ENCODE results near the gene PLEKHA7.

Gene PLEKHA7

GRCh38 chr11:16924826-16925560 lies 89.2 kb downstream of the PLEKHA7 start:
- intact Hi-C loops (cut with DNase I; ENCODE audit: low total_unique reads): no loop called here
- no peaks in the 10 kb centered on the region for H3K27me3 ChIP-seq
- no peak for TF ChIP-seq CTCF (IDR thresholded peaks at IDR 0.05)
- peak overlapping the region; percentile 47 to 52 for H3K4me3 ChIP-seq
- no peak overlapping the region for H3K27ac ChIP-seq
- peaks cover 0 to 29% (median 15%) of the 10 kb centered on the region in 4 donors for H3K4me1 ChIP-seq
- DNase-seq: peak; percentile 44 to 67
- no peaks in the 10 kb centered on the region for H3K36me3 ChIP-seq
- no peaks in the 10 kb centered on the region for H3K9me3 ChIP-seq

GRCh38 chr11:16924462-16924825 lies 89.8 kb downstream of the PLEKHA7 start:
- Histone ChIP-seq H3K27me3 (no peaks in the 10 kb centered on the region), H3K4me1 (peaks cover 0 to 29% (median 15%) of the 10 kb centered on the region in 4 donors), H3K27ac (no peak overlapping the region), H3K36me3 (no peaks in the 10 kb centered on the region), H3K4me3 (peak overlapping the region; percentile 47 to 52), H3K9me3 (no peaks in the 10 kb centered on the region)
- no peak for TF ChIP-seq CTCF (IDR thresholded peaks at IDR 0.05)
- DNase-seq: no peak
- intact Hi-C loops (cut with DNase I; ENCODE audit: low total_unique reads): no loop called here

GRCh38 chr11:16923987-16924386 lies 90.2 kb downstream of the PLEKHA7 start:
- no peaks in the 10 kb centered on the region for H3K27me3 ChIP-seq
- DNase-seq: no peak
- intact Hi-C loops (cut with DNase I; ENCODE audit: low total_unique reads): no loop called here
- no peaks in the 10 kb centered on the region for H3K36me3 ChIP-seq
- H3K9me3 ChIP-seq: no peaks in the 10 kb centered on the region
- no peak overlapping the region for H3K4me3 ChIP-seq
- H3K27ac ChIP-seq: no peak overlapping the region
- TF ChIP-seq CTCF (IDR thresholded peaks at IDR 0.05): no peak
- peaks cover 0 to 29% (median 15%) of the 10 kb centered on the region in 4 donors for H3K4me1 ChIP-seq

- no peak overlapping the region for H3K4me3 ChIP-seq
- no peak overlapping the region for H3K27ac ChIP-seq
- intact Hi-C loops (cut with DNase I; ENCODE audit: low total_unique reads): no loop called here
- no peaks in the 10 kb centered on the region for H3K27me3 ChIP-seq
- TF ChIP-seq CTCF (IDR thresholded peaks at IDR 0.05): no peak
- peaks cover 0 to 29% (median 15%) of the 10 kb centered on the region in 4 donors for H3K4me1 ChIP-seq
- H3K9me3 ChIP-seq: no peaks in the 10 kb centered on the region
- no peak for DNase-seq
- no peaks in the 10 kb centered on the region for H3K36me3 ChIP-seq
These were observed 92.5 kb downstream of the PLEKHA7 start for GRCh38 chr11:16921668-16922067.

- DNase-seq: no peak
These were observed 93.2 kb downstream of the PLEKHA7 start for GRCh38 chr11:16921019-16921418.

More at GRCh38 chr11:16921019-16921418, 93.2 kb downstream of the PLEKHA7 start:
- intact Hi-C loops (cut with DNase I; ENCODE audit: low total_unique reads): no loop called here
- TF ChIP-seq CTCF (IDR thresholded peaks at IDR 0.05): no peak
- Histone ChIP-seq H3K27me3 (no peaks in the 10 kb centered on the region), H3K4me3 (no peak overlapping the region), H3K27ac (no peak overlapping the region), H3K36me3 (no peaks in the 10 kb centered on the region), H3K9me3 (no peaks in the 10 kb centered on the region), H3K4me1 (peaks cover 0 to 24% (median 12%) of the 10 kb centered on the region in 4 donors)

Data from tibial artery (tissue), 4 donors.